A549 treated with GW870086 at 1 μM for 4 hours (cell line): Measurements from ENCODE around the gene AZIN2. TPM values are rescaled to one million over a fixed set of nuclear protein-coding genes. Genes with fewer than 3 reads are reported as not detected.

Source experiments
- total RNA-seq: library from RNA; stranded (reverse); fragments of 200-300 nt; extraction: Qiagen RNA extraction; gene quantifications from 5 replicates; pipeline ENCODE4 v1.2.3, GENCODE V29; 2022; ENCODE audit warnings: low read depth

The AZIN2 gene
- total RNA-seq, result 0.62 to 1.1 TPM (median 1.0 TPM) in 5 replicates

GRCh38 chr1:33080885-33081553 is at the start of gene AZIN2:
Gene AZIN2 (plus strand): TSS chr1:33081153. CDS start chr1:33082250, 1,097 bp downstream.

DNA sequence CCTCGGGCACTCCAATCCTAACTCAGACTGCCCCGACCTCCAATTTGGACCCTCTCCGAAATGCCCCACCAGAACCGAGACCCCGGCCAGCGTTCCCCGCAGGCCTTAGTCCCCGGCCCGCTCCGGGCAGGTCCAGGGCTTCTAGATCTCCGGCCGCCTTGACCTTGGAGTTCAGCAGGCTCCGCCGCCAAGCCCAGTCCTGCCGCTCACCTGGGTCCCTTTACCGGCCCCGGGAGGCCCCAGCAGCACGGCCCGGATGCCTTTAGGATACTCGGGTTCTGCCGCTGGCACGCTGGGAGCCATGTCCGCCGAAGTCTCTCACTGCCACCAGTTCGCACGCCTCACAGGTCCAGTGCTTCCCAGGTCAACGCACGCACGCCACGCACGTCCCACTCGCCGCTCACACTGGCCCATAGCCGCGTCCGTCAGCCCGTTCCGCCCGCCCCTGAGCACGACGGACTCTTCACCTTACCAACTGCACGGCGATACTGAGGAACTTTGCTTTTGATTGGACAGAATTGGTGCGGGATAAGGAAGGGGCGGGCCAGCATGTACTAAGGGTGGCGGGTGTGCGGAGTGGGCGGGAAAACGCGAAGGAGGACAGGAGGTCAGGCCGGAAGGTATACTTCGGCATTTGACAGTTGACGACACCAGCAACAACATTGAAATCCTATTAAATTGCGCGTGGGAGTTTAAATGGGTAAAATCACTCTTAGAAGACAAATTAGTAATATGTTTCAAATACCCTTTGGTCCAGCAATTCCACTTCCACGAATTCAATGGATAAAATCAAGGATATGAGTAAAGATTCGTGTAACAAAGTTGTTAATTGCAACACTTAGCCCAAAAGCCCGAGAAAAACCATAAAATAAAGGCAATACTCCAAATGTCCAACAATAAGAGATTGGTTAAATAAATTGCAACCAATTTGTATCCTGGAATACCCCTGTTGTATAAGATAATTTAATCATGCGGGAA is 44.1 kb upstream of the AZIN2 start, which contains the start of gene AK2:
Gene AK2, minus strand, starts transcription at position 358 of the 978 bp plus-strand sequence. Its CDS starts 55 bp downstream, at position 303.

Other genes starting within 250 kb of the AZIN2 start
- 0.32 to 0.74 TPM (median 0.62 TPM) in 5 replicates for gene FNDC5, start 210.2 kb upstream of the AZIN2 start, total RNA-seq
- gene HPCA, start 194.7 kb upstream of the AZIN2 start, total RNA-seq, result 0.14 to 0.66 TPM (median 0.38 TPM) in 5 replicates
- 31.3 to 45.3 TPM (median 39.4 TPM) in 5 replicates for gene TMEM54, start 179.8 kb upstream of the AZIN2 start, total RNA-seq
- 20.2 to 23.7 TPM (median 22.1 TPM) in 5 replicates for gene RNF19B, start 116.3 kb upstream of the AZIN2 start, total RNA-seq
- gene AK2, start 44.3 kb upstream of the AZIN2 start, total RNA-seq, result 142 to 159 TPM (median 153 TPM) in 5 replicates
- gene TRIM62, start 100.9 kb downstream of the AZIN2 start, total RNA-seq, result 1.9 to 2.5 TPM (median 2.3 TPM) in 5 replicates
- 7.9 to 12.4 TPM (median 10.8 TPM) in 5 replicates for gene ZNF362, start 175.3 kb downstream of the AZIN2 start, total RNA-seq
- gene A3GALT2, start 239.9 kb downstream of the AZIN2 start, total RNA-seq, result not detected in 5 replicates